A673 (cell line): Measurements from ENCODE around the gene CACNA2D4. TPM values are rescaled to one million over a fixed set of nuclear protein-coding genes. Genes with fewer than 3 reads are reported as not detected.

Experiments used
- BruUV-seq: library from RNA; stranded (reverse); fragments of 400-500 nt; replicated peaks from 2 replicates; lab custom pipeline; 2021; lab: Mats Ljungman, UMichigan
- CTCF ChIA-PET: fragments of 300-600 bp; sonication (Branson Sonifier 250); formaldehyde crosslinking; loops from one replicate; lab custom pipeline; 2022; ENCODE audit warnings: antibody characterized with exemption; lab: Charles Lee
- POLR2A ChIA-PET: fragments of 300-600 bp; sonication (Branson Sonifier 250); formaldehyde crosslinking; loops from one replicate; lab custom pipeline; 2022; ENCODE audit warnings: antibody characterized with exemption; ENCODE audit not compliant: low non-redundant PET; lab: Charles Lee
- DNase-seq: peaks from one replicate; pipeline ENCODE4 v3.0.0-alpha.2; 2015; ENCODE audit warnings: low spot score
- H3K27ac ChIP-seq: fragments of 200-600 bp; sonication (generic); 2 replicates; pipeline ENCODE4 v1.5.1; 2016; ENCODE audit warnings: mixed run types, low read depth, mild to moderate bottlenecking, mixed read lengths, antibody characterized with exemption, low read length; ENCODE audit not compliant: poor library complexity, severe bottlenecking
- H3K27me3 ChIP-seq: fragments of 200-600 bp; sonication (generic); replicated peaks from 2 replicates; pipeline ENCODE4 v1.6.1; 2017; ENCODE audit warnings: mixed run types, low read depth, mild to moderate bottlenecking, mixed read lengths, antibody characterized with exemption, low read length; ENCODE audit not compliant: insufficient read depth, poor library complexity
- H3K36me3 ChIP-seq: fragments of 200-600 bp; sonication (generic); 2 replicates; pipeline ENCODE4 v1.6.1; 2016; ENCODE audit warnings: mixed run types, mild to moderate bottlenecking, mixed read lengths, antibody characterized with exemption, low read length; ENCODE audit not compliant: insufficient read depth, poor library complexity, severe bottlenecking
- H3K4me1 ChIP-seq: fragments of 200-600 bp; sonication (generic); 2 replicates; pipeline ENCODE4 v1.6.1; 2017; ENCODE audit warnings: mixed run types, mild to moderate bottlenecking, mixed read lengths, antibody characterized with exemption, low read length; ENCODE audit not compliant: insufficient read depth, poor library complexity, severe bottlenecking
- H3K4me3 ChIP-seq: fragments of 200-600 bp; sonication (generic); 2 replicates; pipeline ENCODE4 v1.5.1; 2016; ENCODE audit warnings: low read depth, mixed run types, mild to moderate bottlenecking, mixed read lengths, low read length; ENCODE audit not compliant: poor library complexity, severe bottlenecking
- H3K9me3 ChIP-seq: fragments of 200-600 bp; sonication (generic); 2 replicates; pipeline ENCODE4 v1.6.1; 2016; ENCODE audit warnings: mixed run types, low read depth, mild to moderate bottlenecking, mixed read lengths, antibody characterized with exemption, low read length; ENCODE audit not compliant: poor library complexity, severe bottlenecking
- CTCF ChIP-seq: fragments of 300-800, 200-600 bp; sonication (generic); conservative IDR thresholded peaks from 2 replicates; pipeline ENCODE4 v1.5.1; 2017; ENCODE audit warnings: low read depth, mild to moderate bottlenecking, antibody characterized with exemption, low read length, moderate library complexity, mixed read lengths
- EZH2 ChIP-seq: fragments of 200-600 bp; sonication (generic); IDR thresholded peaks from 2 replicates; pipeline ENCODE4 v1.6.1; 2017; ENCODE audit warnings: borderline replicate concordance, low read depth, mild to moderate bottlenecking, mixed read lengths, antibody characterized with exemption, low read length; ENCODE audit not compliant: poor library complexity, severe bottlenecking
- intact Hi-C: fragments of 100-400 bp; cut with micrococcal nuclease; formaldehyde crosslinking; loops from one replicate; pipeline ENCODE4 v1.10.0; 2022; ENCODE audit not compliant: unreplicated experiment
- total RNA-seq: library from RNA; stranded (reverse); gene quantifications from 2 replicates; pipeline ENCODE4 v1.2.3, GENCODE V29; 2021

The CACNA2D4 gene
- total RNA-seq, 1 experiment from 2014 or later: 0.41 TPM

- TF ChIP-seq EZH2 (no peak), CTCF (no peak)
- Histone ChIP-seq H3K27ac (no peak overlapping the region), H3K4me3 (no peak overlapping the region), H3K9me3 (peaks cover 8% of the 10 kb centered on the region), H3K27me3 (no peaks in the 10 kb centered on the region), H3K4me1 (no peaks in the 10 kb centered on the region), H3K36me3 (no peaks in the 10 kb centered on the region)
- CTCF ChIA-PET: no interaction called here
- BruUV-seq: no TSS peak
- intact Hi-C loops: no loop called here
- no peak for DNase-seq
- POLR2A ChIA-PET: no interaction called here
Measured at GRCh38 chr12:1890810-1891209, 27.6 kb downstream of the CACNA2D4 start.

GRCh38 chr12:1890119-1890703, 28.2 kb downstream of the CACNA2D4 start:
- no peak for DNase-seq
- ChIA-PET POLR2A (no interaction called here), CTCF (no interaction called here)
- peaks cover 8% of the 10 kb centered on the region for H3K9me3 ChIP-seq
- H3K4me1 ChIP-seq: no peaks in the 10 kb centered on the region
- TF ChIP-seq EZH2 (no peak), CTCF (no peak)
- intact Hi-C loops: no loop called here
- H3K4me3 ChIP-seq: no peak overlapping the region
- H3K36me3 ChIP-seq: no peaks in the 10 kb centered on the region
- H3K27me3 ChIP-seq: no peaks in the 10 kb centered on the region
- no TSS peak for BruUV-seq
- no peak overlapping the region for H3K27ac ChIP-seq

- BruUV-seq: no TSS peak
- intact Hi-C loops: no loop called here
- Histone ChIP-seq H3K4me3 (no peak overlapping the region), H3K36me3 (no peaks in the 10 kb centered on the region), H3K27ac (no peak overlapping the region), H3K9me3 (peaks cover 8% of the 10 kb centered on the region), H3K27me3 (no peaks in the 10 kb centered on the region), H3K4me1 (no peaks in the 10 kb centered on the region)
- ChIA-PET CTCF (no interaction called here), POLR2A (no interaction called here)
- DNase-seq: no peak
- TF ChIP-seq CTCF (no peak), EZH2 (no peak)
Measured at GRCh38 chr12:1888923-1889322, 29.5 kb downstream of the CACNA2D4 start.
